ENCODE measurements around the gene GMPR.
A peak's percentile ranks its signal among the peaks of the same experiment; 100 is the strongest.

The GMPR gene

GRCh38 chr6:16238057-16238962, at the start of gene GMPR:
TSS of gene GMPR (plus strand) at chr6:16238587. CDS start at chr6:16238694, 107 bp downstream.
- DNase-seq (ENCODE audit: low read depth, low spot score), result peak; percentile 42

GRCh38 chr6:16190214-16190613, 48.2 kb upstream of the GMPR start:
- DNase-seq (ENCODE audit: low read depth, low spot score), result no peak

- no peak for DNase-seq (ENCODE audit: low read depth, low spot score)
These were observed 42.0 kb upstream of the GMPR start for GRCh38 chr6:16196260-16196983.

- no peak for DNase-seq (ENCODE audit: low read depth, low spot score)
These were observed 41.3 kb upstream of the GMPR start for GRCh38 chr6:16196984-16197546.

- DNase-seq (ENCODE audit: low read depth, low spot score), result no peak
These were observed 40.2 kb upstream of the GMPR start for GRCh38 chr6:16198061-16198705.

GRCh38 chr6:16199804-16200203, 38.6 kb upstream of the GMPR start:
- DNase-seq (ENCODE audit: low read depth, low spot score), result no peak

GRCh38 chr6:16200321-16200883, 38.0 kb upstream of the GMPR start:
- no peak for DNase-seq (ENCODE audit: low read depth, low spot score)

- no peak for DNase-seq (ENCODE audit: low read depth, low spot score)
These were observed 36.7 kb upstream of the GMPR start for GRCh38 chr6:16201706-16202105.

GRCh38 chr6:16204653-16205376, 33.6 kb upstream of the GMPR start:
- DNase-seq (ENCODE audit: low read depth, low spot score), result no peak

GRCh38 chr6:16205377-16206144, 32.8 kb upstream of the GMPR start:
- DNase-seq (ENCODE audit: low read depth, low spot score), result no peak

GRCh38 chr6:16206595-16207037, 31.8 kb upstream of the GMPR start:
- no peak for DNase-seq (ENCODE audit: low read depth, low spot score)

GRCh38 chr6:16208989-16209388, 29.4 kb upstream of the GMPR start:
- DNase-seq (ENCODE audit: low read depth, low spot score), result no peak

GRCh38 chr6:16209539-16209938, 28.8 kb upstream of the GMPR start:
- no peak for DNase-seq (ENCODE audit: low read depth, low spot score)

- DNase-seq (ENCODE audit: low read depth, low spot score), result no peak
These were observed 26.1 kb upstream of the GMPR start for GRCh38 chr6:16212276-16212675.

GRCh38 chr6:16216501-16217155, 21.8 kb upstream of the GMPR start:
- no peak for DNase-seq (ENCODE audit: low read depth, low spot score)

- no peak for DNase-seq (ENCODE audit: low read depth, low spot score)
These were observed 21.1 kb upstream of the GMPR start for GRCh38 chr6:16217156-16217721.

GRCh38 chr6:16222826-16223225, 15.6 kb upstream of the GMPR start:
- DNase-seq (ENCODE audit: low read depth, low spot score), result no peak

GRCh38 chr6:16223362-16223761, 15.0 kb upstream of the GMPR start:
- DNase-seq (ENCODE audit: low read depth, low spot score), result no peak

GRCh38 chr6:16224409-16224808, 14.0 kb upstream of the GMPR start:
- DNase-seq (ENCODE audit: low read depth, low spot score), result no peak

Data from activated CD4-positive, CD25-positive, alpha-beta regulatory T cell treated with anti-CD3 and anti-CD28 coated beads, Interleukin-2, amount 50 U/mL, for 16 hours (primary cell).